GM12891 (cell line): ENCODE results near the gene FOXP4.

ENCODE experiments used
- PAX5 ChIP-seq: IDR thresholded peaks from 2 replicates; pipeline ENCODE4 v1.6.1; 2011; ENCODE audit warnings: low read length, moderate library complexity, mild to moderate bottlenecking; ENCODE audit not compliant: insufficient read depth, severe bottlenecking
- POLR2A ChIP-seq: IDR thresholded peaks from 2 replicates; pipeline ENCODE4 v1.6.1; 2011; ENCODE audit warnings: low read depth, low read length, control low read depth
- POLR2AphosphoS5 ChIP-seq: IDR thresholded peaks from 2 replicates; pipeline ENCODE4 v1.6.1; 2011; ENCODE audit warnings: low read depth, low read length, control low read depth
- POU2F2 ChIP-seq: IDR thresholded peaks from 2 replicates; pipeline ENCODE4 v1.6.1; 2011; ENCODE audit warnings: low read depth, mild to moderate bottlenecking, control low read depth, low read length, moderate library complexity
- SPI1 ChIP-seq: IDR thresholded peaks from 2 replicates; pipeline ENCODE4 v1.6.1; 2011; ENCODE audit warnings: low read depth, low read length, control low read depth
- TAF1 ChIP-seq: IDR thresholded peaks from 2 replicates; pipeline ENCODE4 v1.6.1; 2011; ENCODE audit warnings: low read depth, low read length, control low read depth

DNA sequence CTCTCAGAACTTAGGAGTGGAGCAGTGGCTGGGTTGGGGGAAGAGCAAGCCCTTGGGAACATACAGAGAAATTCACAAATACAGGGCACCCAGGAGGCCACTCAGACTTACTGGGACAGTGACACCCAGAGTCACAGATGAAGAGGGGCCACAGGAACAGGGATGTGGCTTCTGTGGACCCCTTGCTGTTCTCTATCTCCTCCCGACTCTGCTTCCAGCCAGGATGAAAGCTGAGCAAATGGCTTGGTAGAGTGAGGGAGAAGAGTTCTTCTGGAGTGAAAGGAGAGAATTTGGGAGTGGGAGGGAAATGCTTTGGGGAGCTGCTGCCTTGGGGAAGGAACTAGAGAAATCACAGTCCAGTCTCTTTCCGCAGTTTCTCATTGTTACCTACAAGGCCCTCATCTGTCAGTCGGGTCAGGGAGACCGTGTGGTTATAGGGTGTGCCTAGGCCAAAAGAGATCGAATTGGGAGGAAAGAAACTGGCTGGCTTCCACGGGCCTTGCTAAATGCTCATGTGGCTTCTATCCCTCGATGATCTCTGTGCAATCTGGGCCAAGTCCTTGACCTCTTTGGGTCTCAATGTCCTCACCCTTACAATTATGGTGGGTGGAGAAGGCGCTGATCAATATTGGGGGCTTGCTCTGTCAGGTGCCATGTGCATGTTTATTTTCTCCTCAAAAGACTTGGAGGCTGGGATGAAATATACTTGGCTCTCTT, 17.0 kb downstream of the FOXP4 start:
- TF ChIP-seq POLR2A (no peak), SPI1 (no peak), POLR2AphosphoS5 (no peak), POU2F2 (no peak), TAF1 (no peak), PAX5 (no peak)
